ENCODE data around the gene GJB4.
"Not testable (repeated sequence)": the region's sequence is repeated elsewhere in the genome, so short reads cannot be mapped to it uniquely, and the experiment has no call there.

GJB4 gene

GRCh38 chr1:34761776-34762307 lies 2.3 kb downstream of the GJB4 start:
- peaks cover 0 to 5% of the 10 kb centered on the region in 2 donors for H3K9me3 ChIP-seq (ENCODE audit: control insufficient read depth in 2 of 2, low read length in 2 of 2)

GRCh38 chr1:34762474-34763141 lies 3.1 kb downstream of the GJB4 start:
- Histone ChIP-seq H3K4me1 (ENCODE audit: control insufficient read depth, insufficient read depth, low read length) (no peaks in the 10 kb centered on the region), H3K36me3 (ENCODE audit: control insufficient read depth in 2 of 2, insufficient read depth in 2 of 2, low read length in 2 of 2) (no peaks in the 10 kb centered on the region), H3K9ac (ENCODE audit: low read length in 2 of 2) (no peak overlapping the region), H3K9me3 (ENCODE audit: control insufficient read depth in 2 of 2, low read length in 2 of 2) (peaks cover 0 to 5% of the 10 kb centered on the region in 2 donors), H3K4me3 (ENCODE audit: low read length in 2 of 2) (no peak overlapping the region), H3K27ac (ENCODE audit: low read length) (no peak overlapping the region), H3K27me3 (ENCODE audit: control insufficient read depth in 1 of 2, insufficient read depth in 2 of 2, low read length in 2 of 2) (peaks cover 0 to 5% of the 10 kb centered on the region in 2 donors)

More at GRCh38 chr1:34761776-34762307, 2.3 kb downstream of the GJB4 start:
- Histone ChIP-seq H3K9ac (ENCODE audit: low read length in 2 of 2) (no peak overlapping the region), H3K4me1 (ENCODE audit: control insufficient read depth, insufficient read depth, low read length) (no peaks in the 10 kb centered on the region), H3K36me3 (ENCODE audit: control insufficient read depth in 2 of 2, insufficient read depth in 2 of 2, low read length in 2 of 2) (no peaks in the 10 kb centered on the region), H3K27ac (ENCODE audit: low read length) (no peak overlapping the region), H3K27me3 (ENCODE audit: control insufficient read depth in 1 of 2, insufficient read depth in 2 of 2, low read length in 2 of 2) (peaks cover 0 to 6% of the 10 kb centered on the region in 2 donors), H3K4me3 (ENCODE audit: low read length in 2 of 2) (no peak overlapping the region)

- H3K27ac ChIP-seq (ENCODE audit: low read length) = no peak overlapping the region
- no peak overlapping the region for H3K9ac ChIP-seq (ENCODE audit: low read length in 2 of 2)
- no peaks in the 10 kb centered on the region for H3K4me1 ChIP-seq (ENCODE audit: control insufficient read depth, insufficient read depth, low read length)
- no peak overlapping the region for H3K4me3 ChIP-seq (ENCODE audit: low read length in 2 of 2)
- peaks cover 0 to 5% of the 10 kb centered on the region in 2 donors for H3K27me3 ChIP-seq (ENCODE audit: control insufficient read depth in 1 of 2, insufficient read depth in 2 of 2, low read length in 2 of 2)
- no peaks in the 10 kb centered on the region for H3K36me3 ChIP-seq (ENCODE audit: control insufficient read depth in 2 of 2, insufficient read depth in 2 of 2, low read length in 2 of 2)
- peaks cover 0 to 5% of the 10 kb centered on the region in 2 donors for H3K9me3 ChIP-seq (ENCODE audit: control insufficient read depth in 2 of 2, low read length in 2 of 2)
These were observed 3.7 kb downstream of the GJB4 start for GRCh38 chr1:34763142-34763781.

- Histone ChIP-seq H3K27ac (ENCODE audit: low read length) (no peak overlapping the region), H3K9ac (ENCODE audit: low read length in 2 of 2) (no peak overlapping the region), H3K9me3 (ENCODE audit: control insufficient read depth in 2 of 2, low read length in 2 of 2) (peaks cover 0 to 5% of the 10 kb centered on the region in 2 donors), H3K4me1 (ENCODE audit: control insufficient read depth, insufficient read depth, low read length) (no peaks in the 10 kb centered on the region), H3K4me3 (ENCODE audit: low read length in 2 of 2) (no peak overlapping the region), H3K36me3 (ENCODE audit: control insufficient read depth in 2 of 2, insufficient read depth in 2 of 2, low read length in 2 of 2) (no peaks in the 10 kb centered on the region), H3K27me3 (ENCODE audit: control insufficient read depth in 1 of 2, insufficient read depth in 2 of 2, low read length in 2 of 2) (peaks cover 0 to 9% of the 10 kb centered on the region in 2 donors)
These were observed 9.3 kb downstream of the GJB4 start for GRCh38 chr1:34768856-34769255.

GRCh38 chr1:34770891-34771504 lies 11.5 kb downstream of the GJB4 start:
- Histone ChIP-seq H3K4me3 (ENCODE audit: low read length in 2 of 2) (no peak overlapping the region), H3K4me1 (ENCODE audit: control insufficient read depth, insufficient read depth, low read length) (no peaks in the 10 kb centered on the region), H3K27me3 (ENCODE audit: control insufficient read depth in 1 of 2, insufficient read depth in 2 of 2, low read length in 2 of 2) (peaks cover 0 to 18% of the 10 kb centered on the region in 2 donors), H3K9me3 (ENCODE audit: control insufficient read depth in 2 of 2, low read length in 2 of 2) (no peaks in the 10 kb centered on the region), H3K27ac (ENCODE audit: low read length) (no peak overlapping the region), H3K36me3 (ENCODE audit: control insufficient read depth in 2 of 2, insufficient read depth in 2 of 2, low read length in 2 of 2) (no peaks in the 10 kb centered on the region), H3K9ac (ENCODE audit: low read length in 2 of 2) (no peak overlapping the region)

- H3K4me3 ChIP-seq (ENCODE audit: low read length in 2 of 2) = no peak overlapping the region
- no peak overlapping the region for H3K9ac ChIP-seq (ENCODE audit: low read length in 2 of 2)
- H3K4me1 ChIP-seq (ENCODE audit: control insufficient read depth, insufficient read depth, low read length) = no peaks in the 10 kb centered on the region
- no peaks in the 10 kb centered on the region for H3K36me3 ChIP-seq (ENCODE audit: control insufficient read depth in 2 of 2, insufficient read depth in 2 of 2, low read length in 2 of 2)
- peaks cover 4 to 19% of the 10 kb centered on the region in 2 donors for H3K27me3 ChIP-seq (ENCODE audit: control insufficient read depth in 1 of 2, insufficient read depth in 2 of 2, low read length in 2 of 2)
- H3K9me3 ChIP-seq (ENCODE audit: control insufficient read depth in 2 of 2, low read length in 2 of 2) = no peaks in the 10 kb centered on the region
- no peak overlapping the region for H3K27ac ChIP-seq (ENCODE audit: low read length)
These were observed 12.2 kb downstream of the GJB4 start for GRCh38 chr1:34771573-34772371.

- H3K9me3 ChIP-seq (ENCODE audit: control insufficient read depth in 2 of 2, low read length in 2 of 2); H3K4me1 ChIP-seq (ENCODE audit: control insufficient read depth, insufficient read depth, low read length); H3K36me3 ChIP-seq (ENCODE audit: control insufficient read depth in 2 of 2, insufficient read depth in 2 of 2, low read length in 2 of 2); H3K4me3 ChIP-seq (ENCODE audit: low read length in 2 of 2); H3K9ac ChIP-seq (ENCODE audit: low read length in 2 of 2); H3K27ac ChIP-seq (ENCODE audit: low read length): not testable (repeated sequence)
- H3K27me3 ChIP-seq (ENCODE audit: control insufficient read depth in 1 of 2, insufficient read depth in 2 of 2, low read length in 2 of 2) = peaks cover 12 to 25% of the 10 kb centered on the region in 2 donors
These were observed 13.6 kb downstream of the GJB4 start for GRCh38 chr1:34773114-34773513.

GRCh38 chr1:34774957-34775356 lies 15.4 kb downstream of the GJB4 start:
- no peaks in the 10 kb centered on the region for H3K4me1 ChIP-seq (ENCODE audit: control insufficient read depth, insufficient read depth, low read length)
- no peak overlapping the region for H3K9ac ChIP-seq (ENCODE audit: low read length in 2 of 2)
- H3K9me3 ChIP-seq (ENCODE audit: control insufficient read depth in 2 of 2, low read length in 2 of 2) = no peaks in the 10 kb centered on the region
- no peak overlapping the region for H3K4me3 ChIP-seq (ENCODE audit: low read length in 2 of 2)
- H3K27me3 ChIP-seq (ENCODE audit: control insufficient read depth in 1 of 2, insufficient read depth in 2 of 2, low read length in 2 of 2) = peaks cover 22 to 29% of the 10 kb centered on the region in 2 donors
- no peak overlapping the region for H3K27ac ChIP-seq (ENCODE audit: low read length)
- H3K36me3 ChIP-seq (ENCODE audit: control insufficient read depth in 2 of 2, insufficient read depth in 2 of 2, low read length in 2 of 2) = no peaks in the 10 kb centered on the region

GRCh38 chr1:34776911-34777310 lies 17.4 kb downstream of the GJB4 start:
- no peaks in the 10 kb centered on the region for H3K9me3 ChIP-seq (ENCODE audit: control insufficient read depth in 2 of 2, low read length in 2 of 2)
- H3K9ac ChIP-seq (ENCODE audit: low read length in 2 of 2) = no peak overlapping the region
- H3K27me3 ChIP-seq (ENCODE audit: control insufficient read depth in 1 of 2, insufficient read depth in 2 of 2, low read length in 2 of 2) = peaks cover 40 to 41% of the 10 kb centered on the region in 2 donors
- no peaks in the 10 kb centered on the region for H3K36me3 ChIP-seq (ENCODE audit: control insufficient read depth in 2 of 2, insufficient read depth in 2 of 2, low read length in 2 of 2)
- H3K27ac ChIP-seq (ENCODE audit: low read length) = no peak overlapping the region
- H3K4me1 ChIP-seq (ENCODE audit: control insufficient read depth, insufficient read depth, low read length) = peaks cover 10% of the 10 kb centered on the region
- no peak overlapping the region for H3K4me3 ChIP-seq (ENCODE audit: low read length in 2 of 2)

- peaks cover 10% of the 10 kb centered on the region for H3K4me1 ChIP-seq (ENCODE audit: control insufficient read depth, insufficient read depth, low read length)
- H3K27ac ChIP-seq (ENCODE audit: low read length) = no peak overlapping the region
- no peak overlapping the region for H3K4me3 ChIP-seq (ENCODE audit: low read length in 2 of 2)
- H3K9me3 ChIP-seq (ENCODE audit: control insufficient read depth in 2 of 2, low read length in 2 of 2) = no peaks in the 10 kb centered on the region
- H3K27me3 ChIP-seq (ENCODE audit: control insufficient read depth in 1 of 2, insufficient read depth in 2 of 2, low read length in 2 of 2) = peaks cover 48 to 49% of the 10 kb centered on the region in 2 donors
- H3K9ac ChIP-seq (ENCODE audit: low read length in 2 of 2) = no peak overlapping the region
- H3K36me3 ChIP-seq (ENCODE audit: control insufficient read depth in 2 of 2, insufficient read depth in 2 of 2, low read length in 2 of 2) = no peaks in the 10 kb centered on the region
These were observed 18.2 kb downstream of the GJB4 start for GRCh38 chr1:34777519-34778321.

Measured in stomach smooth muscle (tissue), 2 donors.